CD4-positive, alpha-beta memory T cell (primary cell): Measurements from ENCODE around the gene PTPN1. TPM values are rescaled to one million over a fixed set of nuclear protein-coding genes. Genes with fewer than 3 reads are reported as not detected.
A peak's percentile ranks its signal among the peaks of the same experiment; 100 is the strongest.

Source experiments
- CTCF ChIA-PET: fragments of 350-600 bp; sonication (Branson Sonifier 250); formaldehyde crosslinking; loops from one replicate; lab custom pipeline; 2021; ENCODE audit warnings: inconsistent platforms; ENCODE audit not compliant: partially characterized antibody; lab: Charles Lee
- POLR2A ChIA-PET: fragments of 350-600 bp; sonication (Branson Sonifier 250); formaldehyde crosslinking; loops from one replicate; lab custom pipeline; 2021; ENCODE audit not compliant: partially characterized antibody; lab: Charles Lee
- DNase-seq, 5 donors: peaks; one replicate each; pipeline versions ENCODE4 v3.0.0 to v3.0.0-alpha.2; 2020 to 2022; ENCODE audit warnings: mixed read lengths in 1 of 5
- H3K27ac ChIP-seq: one replicate; pipeline ENCODE4 v1.7.0; 2013; ENCODE audit warnings: low read depth, low read length
- H3K27me3 ChIP-seq: 2 replicates; pipeline ENCODE4 v1.7.0; 2013; ENCODE audit warnings: mild to moderate bottlenecking, low read length, moderate library complexity; ENCODE audit not compliant: insufficient read depth
- H3K36me3 ChIP-seq: 2 replicates; pipeline ENCODE4 v1.7.0; 2013; ENCODE audit warnings: mild to moderate bottlenecking, low read length, moderate library complexity; ENCODE audit not compliant: insufficient read depth
- H3K4me1 ChIP-seq: 2 replicates; pipeline ENCODE4 v1.7.0; 2013; ENCODE audit warnings: mild to moderate bottlenecking, low read length, moderate library complexity; ENCODE audit not compliant: insufficient read depth
- H3K4me3 ChIP-seq, 2 donors: one replicate each; pipeline ENCODE4 v1.7.0; 2013; ENCODE audit warnings: low read length in 2 of 2, mild to moderate bottlenecking in 1 of 2
- H3K9me3 ChIP-seq, 2 donors: one replicate each; pipeline ENCODE4 v1.7.0; 2013; ENCODE audit warnings: low read length in 2 of 2, control low read depth in 1 of 2; ENCODE audit not compliant: control insufficient read depth in 1 of 2
- H3K27ac Mint-ChIP-seq, 7 donors: one replicate each; pipeline ENCODE4 v1.8.0; 2020 to 2021; ENCODE audit warnings: mixed read lengths in 7 of 7, mild to moderate bottlenecking in 6 of 7, inconsistent platforms in 3 of 7, moderate library complexity in 3 of 7
- H3K27me3 Mint-ChIP-seq, 2 donors: one replicate each; pipeline ENCODE4 v1.8.0; 2020 to 2021; ENCODE audit warnings: mixed read lengths in 2 of 2
- H3K36me3 Mint-ChIP-seq, 2 donors: one replicate each; pipeline ENCODE4 v1.8.0; 2020 to 2021; ENCODE audit warnings: mixed read lengths in 2 of 2, inconsistent platforms in 1 of 2, mild to moderate bottlenecking in 1 of 2
- H3K4me1 Mint-ChIP-seq, 4 donors: one replicate each; pipeline ENCODE4 v1.8.0; 2020 to 2021; ENCODE audit warnings: mixed read lengths in 4 of 4, mild to moderate bottlenecking in 1 of 4
- H3K4me3 Mint-ChIP-seq, 8 donors: one replicate each; pipeline ENCODE4 v1.8.0; 2020 to 2021; ENCODE audit warnings: mixed read lengths in 8 of 8, mild to moderate bottlenecking in 7 of 8, moderate library complexity in 6 of 8, inconsistent platforms in 3 of 8
- H3K9me3 Mint-ChIP-seq, 8 donors: one replicate each; pipeline ENCODE4 v1.8.0; 2020 to 2021; ENCODE audit warnings: mixed read lengths in 8 of 8, mild to moderate bottlenecking in 5 of 8, inconsistent platforms in 3 of 8, moderate library complexity in 1 of 8
- intact Hi-C: fragments of 100-400 bp; cut with micrococcal nuclease; formaldehyde crosslinking; loops from one replicate; pipeline ENCODE4 v1.15.1; 2023
- polyA plus RNA-seq, 2 donors: library from polyadenylated mRNA; unstranded; fragments of 300-500 nt; fragmentation: Illumina TruSeq; gene quantifications; one replicate each; pipeline ENCODE4 v1.2.3, GENCODE V29; 2021
- total RNA-seq, 2 experiments: library from RNA; stranded (reverse); gene quantifications; one replicate each; pipeline ENCODE4 v1.2.3, GENCODE V29; 2021

Gene PTPN1
- total and polyA plus RNA-seq, 4 experiments from 2014 or later: 21.0 to 61.5 (median 50.3) TPM

DNA sequence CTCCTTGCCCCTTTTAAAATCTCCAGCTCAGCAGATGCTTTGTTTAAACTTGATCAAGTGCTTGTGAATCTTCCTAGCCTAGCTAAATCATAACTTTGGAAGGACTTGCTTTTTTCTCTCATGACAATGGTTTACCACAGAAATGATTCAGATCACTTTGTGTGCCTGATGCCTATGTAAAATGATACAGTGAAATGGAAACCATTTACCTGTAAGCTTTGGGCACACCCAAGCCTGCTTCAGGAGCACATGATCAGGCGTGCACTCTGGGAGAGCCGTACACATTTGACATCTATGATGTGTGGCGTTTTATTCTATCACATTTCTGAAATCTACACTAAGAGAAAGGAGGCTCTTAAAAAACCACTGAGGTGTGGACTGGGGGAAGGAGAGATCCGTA is 41.1 kb downstream of the PTPN1 start:
- no peaks in the 10 kb centered on the region for H3K27me3 ChIP-seq
- H3K9me3 Mint-ChIP-seq: peaks cover 0 to 1% (median 0%) of the 10 kb centered on the region in 8 donors
- peaks cover 31 to 41% (median 40%) of the 10 kb centered on the region in 4 donors for H3K4me1 Mint-ChIP-seq
- H3K36me3 ChIP-seq: peaks cover 8% of the 10 kb centered on the region
- peak in 1 of 5 donors; percentile 39 for DNase-seq
- H3K4me3 Mint-ChIP-seq: peak overlapping the region in 3 of 8 donors; percentile 8 to 62 (median 31)
- CTCF ChIA-PET: interaction anchor here (0.8 to 1.4 kb wide), 5 partner anchors 10 to 51 kb away, joined by 3 to 5 read pairs (median 3); no protein-coding TSS in a partner anchor
- H3K27ac ChIP-seq: no peak overlapping the region
- peaks cover 5 to 33% of the 10 kb centered on the region in 2 donors for H3K36me3 Mint-ChIP-seq
- intact Hi-C loops: no loop called here
- H3K4me3 ChIP-seq: no peak overlapping the region
- peak overlapping the region in 3 of 7 donors; percentile 15 to 88 (median 36) for H3K27ac Mint-ChIP-seq
- H3K27me3 Mint-ChIP-seq: no peaks in the 10 kb centered on the region
- H3K4me1 ChIP-seq: peaks cover 83% of the 10 kb centered on the region
- no peaks in the 10 kb centered on the region for H3K9me3 ChIP-seq
- POLR2A ChIA-PET: interaction anchor here (0.7 to 1.5 kb wide), 3 partner anchors 10 to 32 kb away, joined by 3 to 6 read pairs (median 3); no protein-coding TSS in a partner anchor

GRCh38 chr20:50552979-50553378 is 42.8 kb downstream of the PTPN1 start:
- no peak overlapping the region for H3K27ac ChIP-seq
- POLR2A ChIA-PET: interaction anchor here (0.9 to 2.4 kb wide), 2 partner anchors 33 to 43 kb away, joined by 4 to 12 read pairs; partner anchors contain the start of gene PTPN1

GRCh38 chr20:50554694-50555579 is 44.8 kb downstream of the PTPN1 start:
- no peaks in the 10 kb centered on the region for H3K27me3 ChIP-seq
- no peaks in the 10 kb centered on the region for H3K9me3 ChIP-seq
- Mint-ChIP-seq H3K9me3 (no peaks in the 10 kb centered on the region), H3K27me3 (no peaks in the 10 kb centered on the region), H3K4me1 (peaks cover 21 to 43% (median 40%) of the 10 kb centered on the region in 4 donors), H3K4me3 (no peak overlapping the region), H3K27ac (no peak overlapping the region), H3K36me3 (peaks cover 0 to 27% of the 10 kb centered on the region in 2 donors)
- H3K36me3 ChIP-seq: peaks cover 4% of the 10 kb centered on the region
- peaks cover 69% of the 10 kb centered on the region for H3K4me1 ChIP-seq
- intact Hi-C loops: no loop called here
- POLR2A ChIA-PET: interaction anchor here (2.4 kb wide), 1 partner anchor 45 kb away, joined by 12 read pairs; the partner anchor contains the start of gene PTPN1
- no peak overlapping the region for H3K4me3 ChIP-seq
- H3K27ac ChIP-seq: no peak overlapping the region
- CTCF ChIA-PET: interaction anchor here (1.2 to 2.6 kb wide), 3 partner anchors 10 to 21 kb away, joined by 5 to 11 read pairs (median 6); no protein-coding TSS in a partner anchor
- no peak for DNase-seq

More at GRCh38 chr20:50552979-50553378, 42.8 kb downstream of the PTPN1 start:
- intact Hi-C loops: no loop called here
- no peak overlapping the region for H3K4me3 Mint-ChIP-seq
- H3K36me3 ChIP-seq: peaks cover 8% of the 10 kb centered on the region
- CTCF ChIA-PET: interaction anchor here (0.8 to 2.6 kb wide), 9 partner anchors 11 to 51 kb away, joined by 3 to 11 read pairs (median 4); no protein-coding TSS in a partner anchor
- no peaks in the 10 kb centered on the region for H3K27me3 ChIP-seq
- H3K27ac Mint-ChIP-seq: no peak overlapping the region
- H3K4me1 ChIP-seq: peaks cover 69% of the 10 kb centered on the region
- peaks cover 17 to 37% (median 36%) of the 10 kb centered on the region in 4 donors for H3K4me1 Mint-ChIP-seq
- H3K9me3 ChIP-seq: no peaks in the 10 kb centered on the region
- H3K27me3 Mint-ChIP-seq: no peaks in the 10 kb centered on the region
- no peak overlapping the region for H3K4me3 ChIP-seq
- H3K36me3 Mint-ChIP-seq: peaks cover 5 to 30% of the 10 kb centered on the region in 2 donors
- H3K9me3 Mint-ChIP-seq: peaks cover 0 to under 1% (median 0%) of the 10 kb centered on the region in 8 donors
- no peak for DNase-seq

DNA sequence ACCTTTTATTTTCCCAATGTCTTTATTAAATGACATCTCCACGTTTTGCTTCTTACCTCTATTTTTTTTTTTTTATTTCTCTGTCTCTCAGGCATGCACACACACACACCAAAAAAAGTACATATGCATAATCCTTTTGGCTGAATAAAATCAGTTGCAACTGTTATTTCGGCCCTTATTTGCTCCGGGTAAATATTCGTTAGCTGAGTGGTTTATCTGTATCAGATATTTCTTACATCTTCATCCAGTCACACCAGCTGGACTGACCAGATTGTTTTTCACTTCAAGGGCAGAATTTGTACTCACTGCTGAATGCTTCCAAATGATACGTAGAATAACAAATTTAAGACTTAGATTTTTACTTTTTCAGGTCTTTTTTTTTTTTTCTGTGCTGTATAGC is 45.5 kb downstream of the PTPN1 start:
- peak overlapping the region in 2 of 7 donors; percentile 53 to 56 for H3K27ac Mint-ChIP-seq
- intact Hi-C loops: no loop called here
- Histone ChIP-seq H3K9me3 (no peaks in the 10 kb centered on the region), H3K36me3 (peaks cover 2% of the 10 kb centered on the region), H3K27me3 (no peaks in the 10 kb centered on the region), H3K27ac (no peak overlapping the region), H3K4me3 (no peak overlapping the region), H3K4me1 (peaks cover 68% of the 10 kb centered on the region)
- POLR2A ChIA-PET: interaction anchor here (1.9 kb wide), 1 partner anchor 45 kb away, joined by 5 read pairs; the partner anchor contains the start of gene PTPN1
- no peak for DNase-seq
- CTCF ChIA-PET: interaction anchor here (2.6 kb wide), 1 partner anchor 20 kb away, joined by 11 read pairs; no protein-coding TSS in a partner anchor
- H3K36me3 Mint-ChIP-seq: peaks cover 0 to 23% of the 10 kb centered on the region in 2 donors
- peaks cover 28 to 46% (median 38%) of the 10 kb centered on the region in 4 donors for H3K4me1 Mint-ChIP-seq
- H3K4me3 Mint-ChIP-seq: peak overlapping the region in 1 of 8 donors; percentile 4
- H3K9me3 Mint-ChIP-seq: no peaks in the 10 kb centered on the region
- H3K27me3 Mint-ChIP-seq: no peaks in the 10 kb centered on the region

DNA sequence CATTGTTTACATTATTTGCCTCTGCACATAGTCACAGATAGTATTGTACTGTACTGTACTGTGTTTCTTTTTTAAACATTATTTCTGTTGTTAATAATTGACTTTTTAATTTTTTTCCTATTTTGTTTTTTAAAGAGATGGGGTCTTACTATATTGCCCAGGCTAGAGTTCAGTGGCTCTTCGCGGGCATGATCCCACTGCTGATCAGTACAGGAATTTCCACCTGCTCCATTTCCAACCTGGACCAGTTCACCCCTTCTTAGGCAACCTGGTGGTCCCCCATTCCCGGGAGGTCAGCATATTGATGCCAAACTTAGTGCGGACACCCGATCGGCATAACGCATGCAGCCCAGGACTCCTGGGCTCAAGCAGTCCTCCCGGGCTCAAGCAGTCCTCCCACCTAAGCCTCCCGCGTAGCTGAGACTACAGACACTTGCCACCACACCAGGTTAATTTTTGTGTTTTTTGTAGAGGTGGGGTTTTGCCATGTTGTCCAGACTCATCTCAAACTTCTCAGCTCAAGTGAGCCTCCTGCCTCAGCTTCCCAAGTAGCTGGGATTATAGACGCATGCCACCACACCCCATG is 47.5 kb downstream of the PTPN1 start:
- no peaks in the 10 kb centered on the region for H3K9me3 ChIP-seq
- no peak for DNase-seq
- ChIA-PET POLR2A (interaction anchor here (1.1 to 1.9 kb wide), 2 partner anchors 9 to 47 kb away, joined by 4 to 5 read pairs; partner anchors contain the start of gene PTPN1), CTCF (interaction anchor here (1.3 kb wide), 1 partner anchor 31 kb away, joined by 4 read pairs; no protein-coding TSS in a partner anchor)
- Mint-ChIP-seq H3K27ac (peak overlapping the region in 2 of 7 donors; percentile 14 to 33), H3K36me3 (peaks cover 11 to 28% of the 10 kb centered on the region in 2 donors), H3K4me3 (no peak overlapping the region), H3K4me1 (peaks cover 38 to 64% (median 43%) of the 10 kb centered on the region in 4 donors), H3K9me3 (no peaks in the 10 kb centered on the region), H3K27me3 (no peaks in the 10 kb centered on the region)
- H3K27me3 ChIP-seq: no peaks in the 10 kb centered on the region
- no peak overlapping the region for H3K27ac ChIP-seq
- intact Hi-C loops: no loop called here
- H3K4me1 ChIP-seq: peaks cover 68% of the 10 kb centered on the region
- H3K36me3 ChIP-seq: peaks cover 17% of the 10 kb centered on the region
- H3K4me3 ChIP-seq: no peak overlapping the region

DNA sequence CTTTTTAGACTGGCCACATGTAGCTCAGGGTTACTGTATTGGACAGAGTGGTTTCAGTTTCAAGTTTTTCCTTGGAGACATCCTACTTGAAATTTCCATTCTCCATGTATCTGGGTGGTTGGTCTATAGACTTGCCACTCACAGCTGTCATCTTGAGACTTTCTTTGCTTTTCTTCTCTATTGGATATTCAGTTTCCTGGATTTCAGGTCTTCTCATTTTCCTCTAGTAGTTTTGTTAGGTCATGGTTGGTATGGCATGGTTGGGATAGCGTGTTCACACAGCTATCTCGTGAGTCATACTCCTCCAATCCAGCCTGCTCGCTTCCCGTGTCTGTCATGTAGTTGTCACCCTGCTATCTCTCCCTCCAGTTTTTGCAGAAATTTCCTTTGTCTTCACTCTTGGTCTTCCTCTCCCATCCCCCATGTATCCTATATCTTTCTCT is 48.3 kb downstream of the PTPN1 start:
- Histone ChIP-seq H3K4me3 (no peak overlapping the region), H3K27ac (no peak overlapping the region), H3K27me3 (no peaks in the 10 kb centered on the region), H3K36me3 (peaks cover 18% of the 10 kb centered on the region), H3K9me3 (no peaks in the 10 kb centered on the region), H3K4me1 (peaks cover 69% of the 10 kb centered on the region)
- POLR2A ChIA-PET: interaction anchor here (1.1 kb wide), 1 partner anchor 8 kb away, joined by 4 read pairs; no protein-coding TSS in a partner anchor
- H3K27ac Mint-ChIP-seq: peak overlapping the region in 4 of 7 donors; percentile 0 to 73 (median 49)
- no peaks in the 10 kb centered on the region for H3K9me3 Mint-ChIP-seq
- no peaks in the 10 kb centered on the region for H3K27me3 Mint-ChIP-seq
- CTCF ChIA-PET: interaction anchor here (1.3 kb wide), 1 partner anchor 30 kb away, joined by 4 read pairs; no protein-coding TSS in a partner anchor
- H3K36me3 Mint-ChIP-seq: peaks cover 18 to 34% of the 10 kb centered on the region in 2 donors
- intact Hi-C loops: no loop called here
- peaks cover 42 to 71% (median 49%) of the 10 kb centered on the region in 4 donors for H3K4me1 Mint-ChIP-seq
- DNase-seq: no peak
- peak overlapping the region in 2 of 8 donors; percentile 13 to 41 for H3K4me3 Mint-ChIP-seq
